MCF 10A (cell line): ENCODE measurements around the gene NRXN3. TPM values are rescaled to one million over a fixed set of nuclear protein-coding genes. Genes with fewer than 3 reads are reported as not detected.

ENCODE experiments used
- BruUV-seq: library from RNA; stranded (reverse); fragments of 400-500 nt; replicated peaks from 2 replicates; lab custom pipeline; 2021; lab: Mats Ljungman, UMichigan
- CTCF ChIA-PET: fragments of 300-600 bp; sonication (Branson Sonifier 250); formaldehyde crosslinking; extraction: SDS; loops from one replicate; lab custom pipeline; 2021; ENCODE audit warnings: antibody characterized with exemption, inconsistent platforms; lab: Yijun Ruan, JAX
- POLR2A ChIA-PET: fragments of 300-600, 350-650 bp; sonication (Branson Sonifier 250); formaldehyde crosslinking; extraction: SDS; loops from one replicate; lab custom pipeline; 2020; ENCODE audit warnings: antibody characterized with exemption, inconsistent platforms; lab: Yijun Ruan, JAX
- DNase-seq: peaks from one replicate; pipeline ENCODE4 v3.0.0-alpha.2; 2018; ENCODE audit not compliant: unreplicated experiment
- H3K27ac Mint-ChIP-seq: one replicate; pipeline ENCODE4 v1.8.0; 2022; ENCODE audit warnings: mild to moderate bottlenecking, low read depth, mixed read lengths; ENCODE audit not compliant: unreplicated experiment
- H3K27me3 Mint-ChIP-seq: one replicate; pipeline ENCODE4 v1.8.0; 2022; ENCODE audit warnings: mixed read lengths; ENCODE audit not compliant: insufficient read depth, unreplicated experiment
- H3K36me3 Mint-ChIP-seq: one replicate; pipeline ENCODE4 v1.8.0; 2022; ENCODE audit warnings: mild to moderate bottlenecking, moderate library complexity, mixed read lengths; ENCODE audit not compliant: insufficient read depth, unreplicated experiment
- H3K4me1 Mint-ChIP-seq: one replicate; pipeline ENCODE4 v1.8.0; 2022; ENCODE audit warnings: mixed read lengths; ENCODE audit not compliant: insufficient read depth, unreplicated experiment
- H3K4me3 Mint-ChIP-seq: one replicate; pipeline ENCODE4 v1.8.0; 2022; ENCODE audit warnings: mild to moderate bottlenecking, moderate library complexity, mixed read lengths; ENCODE audit not compliant: unreplicated experiment
- H3K9me3 Mint-ChIP-seq: one replicate; pipeline ENCODE4 v1.8.0; 2022; ENCODE audit warnings: mixed read lengths; ENCODE audit not compliant: unreplicated experiment
- intact Hi-C: fragments of 100-400 bp; cut with micrococcal nuclease; formaldehyde crosslinking; loops from 2 replicates; pipeline ENCODE4 v1.14.1; 2022
- total RNA-seq: library from RNA; stranded (reverse); gene quantifications from 2 replicates; pipeline ENCODE4 v1.2.3, GENCODE V29; 2022
- TF ChIP-seq, protein P1 (sequence below): fragments of 200-600 bp; IDR thresholded peaks from one replicate; pipeline ENCODE4 v1.8.0; 2022; ENCODE audit warnings: antibody characterized with exemption, mild to moderate bottlenecking; ENCODE audit not compliant: unreplicated experiment

NRXN3 gene
- total RNA-seq, 1 experiment from 2014 or later, result not detected

DNA sequence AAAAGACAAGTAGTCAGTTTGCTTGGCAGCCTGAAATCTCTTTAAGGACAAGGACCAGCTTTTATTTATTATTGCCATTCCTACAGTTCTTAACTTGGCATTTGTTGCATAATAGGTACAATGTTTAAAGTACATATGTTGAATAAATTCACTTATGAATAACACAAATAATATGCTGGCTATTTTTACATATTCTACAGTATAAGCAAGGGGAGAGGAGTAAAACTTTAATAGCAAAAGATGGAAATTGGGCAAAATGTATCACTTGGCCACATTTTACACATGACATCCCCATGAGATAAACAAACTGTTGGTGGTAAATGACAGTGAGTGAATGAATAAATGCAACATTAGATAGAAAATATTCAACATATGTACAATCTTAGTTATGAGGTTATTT lies 1708.1 kb downstream of the NRXN3 start:
- Mint-ChIP-seq H3K9me3 (no peaks in the 10 kb centered on the region), H3K36me3 (no peaks in the 10 kb centered on the region), H3K4me3 (no peak overlapping the region), H3K27ac (no peak overlapping the region), H3K4me1 (no peaks in the 10 kb centered on the region), H3K27me3 (peaks cover 42% of the 10 kb centered on the region)
- no TSS peak for BruUV-seq
- TF ChIP-seq, protein P1, sequence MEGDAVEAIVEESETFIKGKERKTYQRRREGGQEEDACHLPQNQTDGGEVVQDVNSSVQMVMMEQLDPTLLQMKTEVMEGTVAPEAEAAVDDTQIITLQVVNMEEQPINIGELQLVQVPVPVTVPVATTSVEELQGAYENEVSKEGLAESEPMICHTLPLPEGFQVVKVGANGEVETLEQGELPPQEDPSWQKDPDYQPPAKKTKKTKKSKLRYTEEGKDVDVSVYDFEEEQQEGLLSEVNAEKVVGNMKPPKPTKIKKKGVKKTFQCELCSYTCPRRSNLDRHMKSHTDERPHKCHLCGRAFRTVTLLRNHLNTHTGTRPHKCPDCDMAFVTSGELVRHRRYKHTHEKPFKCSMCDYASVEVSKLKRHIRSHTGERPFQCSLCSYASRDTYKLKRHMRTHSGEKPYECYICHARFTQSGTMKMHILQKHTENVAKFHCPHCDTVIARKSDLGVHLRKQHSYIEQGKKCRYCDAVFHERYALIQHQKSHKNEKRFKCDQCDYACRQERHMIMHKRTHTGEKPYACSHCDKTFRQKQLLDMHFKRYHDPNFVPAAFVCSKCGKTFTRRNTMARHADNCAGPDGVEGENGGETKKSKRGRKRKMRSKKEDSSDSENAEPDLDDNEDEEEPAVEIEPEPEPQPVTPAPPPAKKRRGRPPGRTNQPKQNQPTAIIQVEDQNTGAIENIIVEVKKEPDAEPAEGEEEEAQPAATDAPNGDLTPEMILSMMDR, result no peak
- CTCF ChIA-PET, result interaction anchor here (0.6 kb wide), 1 partner anchor 360 kb away, joined by 3 read pairs; no protein-coding TSS in a partner anchor
- DNase-seq, result no peak
- POLR2A ChIA-PET, result no interaction called here
- intact Hi-C loops, result no loop called here

DNA sequence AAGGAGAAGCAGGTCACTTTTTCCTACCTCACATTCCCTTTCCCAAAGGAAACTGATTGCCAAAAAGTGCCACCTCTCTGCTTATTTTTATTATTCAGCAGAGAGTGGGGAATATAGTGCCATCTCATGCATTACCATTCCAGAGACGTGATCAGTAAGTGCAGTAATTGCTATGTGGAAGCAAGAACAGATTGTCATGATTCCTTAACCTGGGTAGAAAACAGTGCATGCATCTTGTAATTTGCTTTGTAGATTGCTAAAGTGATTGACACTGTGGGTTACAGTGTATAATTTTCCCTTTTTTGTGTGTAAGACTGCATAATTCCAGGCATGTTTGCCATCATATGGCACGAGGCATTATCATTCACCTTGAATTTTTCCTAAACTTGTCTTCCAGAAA lies 1708.6 kb downstream of the NRXN3 start:
- CTCF ChIA-PET, result interaction anchor here (0.6 kb wide), 1 partner anchor 1525 kb away, joined by 3 read pairs; no protein-coding TSS in a partner anchor
- no TSS peak for BruUV-seq
- intact Hi-C loops, result no loop called here

DNA sequence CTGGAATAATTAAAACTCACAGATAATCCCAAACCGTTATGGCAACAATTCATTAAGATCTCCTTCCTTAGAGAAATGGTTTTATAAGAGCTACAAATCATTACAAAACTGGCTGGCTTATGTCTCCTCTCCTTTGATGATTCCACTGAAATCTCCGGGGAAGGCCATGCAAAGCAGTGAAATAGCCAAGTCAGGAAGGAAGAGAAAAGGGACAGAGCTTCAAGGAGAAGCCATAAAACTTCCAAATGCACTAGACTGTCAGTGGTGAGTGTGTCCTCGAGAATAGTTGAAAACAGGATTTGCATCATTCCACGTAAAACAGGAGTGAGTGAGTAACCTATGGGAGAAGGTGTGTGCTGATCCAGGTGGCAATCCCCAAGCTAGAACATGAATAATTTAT lies 1711.1 kb downstream of the NRXN3 start:
- POLR2A ChIA-PET, result interaction anchor here (1.1 kb wide), 1 partner anchor 18 kb away, joined by 3 read pairs; no protein-coding TSS in a partner anchor
- no peak for DNase-seq
- BruUV-seq, result no TSS peak
- H3K27ac Mint-ChIP-seq, result no peak overlapping the region
- no peak overlapping the region for H3K4me3 Mint-ChIP-seq
- H3K36me3 Mint-ChIP-seq, result no peaks in the 10 kb centered on the region
- no peaks in the 10 kb centered on the region for H3K9me3 Mint-ChIP-seq
- CTCF ChIA-PET, result interaction anchor here (0.6 kb wide), 1 partner anchor 18 kb away, joined by 3 read pairs; no protein-coding TSS in a partner anchor
- H3K27me3 Mint-ChIP-seq, result peaks cover 39% of the 10 kb centered on the region
- no peaks in the 10 kb centered on the region for H3K4me1 Mint-ChIP-seq
- TF ChIP-seq, protein P1, result no peak
- intact Hi-C loops, result no loop called here

More for the DNA sequence above, 1708.6 kb downstream of the NRXN3 start:
- Mint-ChIP-seq H3K4me3 (no peak overlapping the region), H3K9me3 (no peaks in the 10 kb centered on the region), H3K27ac (no peak overlapping the region), H3K27me3 (peaks cover 42% of the 10 kb centered on the region), H3K4me1 (no peaks in the 10 kb centered on the region), H3K36me3 (no peaks in the 10 kb centered on the region)
- TF ChIP-seq, protein P1, result no peak
- DNase-seq, result no peak
- POLR2A ChIA-PET, result no interaction called here

DNA sequence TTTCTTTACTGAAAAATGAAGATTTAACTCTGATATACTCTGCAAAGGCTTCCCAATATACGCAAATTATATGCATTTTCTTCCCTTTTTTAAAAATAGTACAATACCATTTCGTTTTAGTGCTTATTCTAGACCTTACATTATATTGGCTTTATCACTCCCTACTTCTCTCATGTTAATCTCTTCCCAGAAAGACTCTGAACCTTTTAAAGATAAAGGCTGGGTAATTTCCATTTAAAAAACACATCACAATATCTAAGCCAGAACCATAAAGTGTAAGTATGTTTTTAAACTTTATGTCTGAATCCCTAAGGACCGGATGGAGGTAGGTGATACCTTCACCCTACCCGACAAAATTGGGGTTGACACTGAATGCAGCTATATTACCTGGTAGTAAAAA lies 1720.4 kb downstream of the NRXN3 start:
- no peak for DNase-seq
- CTCF ChIA-PET, result no interaction called here
- Mint-ChIP-seq H3K36me3 (no peaks in the 10 kb centered on the region), H3K27ac (no peak overlapping the region), H3K27me3 (peaks cover 33% of the 10 kb centered on the region), H3K4me1 (no peaks in the 10 kb centered on the region), H3K9me3 (no peaks in the 10 kb centered on the region), H3K4me3 (no peak overlapping the region)
- TF ChIP-seq, protein P1, result no peak
- intact Hi-C loops, result no loop called here
- POLR2A ChIA-PET, result no interaction called here
- BruUV-seq, result no TSS peak
